HUES6 (cell line): ENCODE data around the gene PTPN7.
A peak's percentile ranks its signal among the peaks of the same experiment; 100 is the strongest.
"Not testable (repeated sequence)": the region's sequence is repeated elsewhere in the genome, so short reads cannot be mapped to it uniquely, and the experiment has no call there.

ENCODE experiments used
- H3K27ac ChIP-seq: 2 replicates; pipeline ENCODE4 v1.7.0; 2013; ENCODE audit warnings: low read depth, mild to moderate bottlenecking, low read length, inconsistent platforms
- H3K27me3 ChIP-seq: 2 replicates; pipeline ENCODE4 v1.6.1; 2013; ENCODE audit warnings: low read length; ENCODE audit not compliant: control insufficient read depth, insufficient read depth
- H3K36me3 ChIP-seq: 2 replicates; pipeline ENCODE4 v1.6.1; 2013; ENCODE audit warnings: low read length; ENCODE audit not compliant: control insufficient read depth, insufficient read depth
- H3K4me1 ChIP-seq: 2 replicates; pipeline ENCODE4 v1.6.1; 2013; ENCODE audit warnings: low read length; ENCODE audit not compliant: control insufficient read depth, insufficient read depth
- H3K4me3 ChIP-seq: 2 replicates; pipeline ENCODE4 v1.5.1; 2013; ENCODE audit warnings: low read depth, low read length
- H3K9ac ChIP-seq: one replicate; pipeline ENCODE4 v1.6.1; 2013; ENCODE audit warnings: mild to moderate bottlenecking, low read length
- H3K9me3 ChIP-seq: 2 replicates; pipeline ENCODE4 v1.6.1; 2013; ENCODE audit warnings: low read depth, low read length; ENCODE audit not compliant: control insufficient read depth, insufficient read depth

PTPN7 gene

DNA sequence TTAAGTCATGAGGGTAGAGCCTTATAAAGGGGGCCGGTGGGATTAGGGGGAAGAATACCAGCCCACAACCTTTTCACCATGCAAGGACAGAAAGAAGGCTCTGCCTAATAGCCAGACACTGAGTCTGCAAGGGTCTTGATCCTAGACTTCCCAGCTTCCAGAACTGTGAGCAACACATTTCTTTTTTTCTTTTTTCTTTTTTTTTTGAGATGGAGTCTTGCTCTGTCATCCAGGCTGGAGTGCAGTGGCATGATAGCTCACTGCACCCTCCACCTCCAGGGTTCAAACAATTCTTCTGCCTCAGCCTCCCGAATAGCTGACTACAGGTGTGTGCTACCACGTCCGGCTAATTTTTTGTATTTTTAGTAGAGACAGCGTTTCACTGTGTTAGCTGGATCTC lies 14.1 kb downstream of the PTPN7 start:
- no peak overlapping the region for H3K9ac ChIP-seq
- H3K4me3 ChIP-seq, result no peak overlapping the region
- H3K27ac ChIP-seq, result no peak overlapping the region
- no peaks in the 10 kb centered on the region; the same call in 1 of the 2 replicates for H3K36me3 ChIP-seq
- no peaks in the 10 kb centered on the region for H3K9me3 ChIP-seq
- H3K4me1 ChIP-seq, result peaks cover 14% of the 10 kb centered on the region
- peaks cover 10% of the 10 kb centered on the region for H3K27me3 ChIP-seq

- not testable (repeated sequence) for H3K9me3 ChIP-seq, H3K27me3 ChIP-seq, H3K36me3 ChIP-seq, H3K9ac ChIP-seq, H3K27ac ChIP-seq, H3K4me3 ChIP-seq
- H3K4me1 ChIP-seq, result peaks cover 14% of the 10 kb centered on the region
Measured at GRCh38 chr1:202145744-202146140, 14.7 kb downstream of the PTPN7 start.

DNA sequence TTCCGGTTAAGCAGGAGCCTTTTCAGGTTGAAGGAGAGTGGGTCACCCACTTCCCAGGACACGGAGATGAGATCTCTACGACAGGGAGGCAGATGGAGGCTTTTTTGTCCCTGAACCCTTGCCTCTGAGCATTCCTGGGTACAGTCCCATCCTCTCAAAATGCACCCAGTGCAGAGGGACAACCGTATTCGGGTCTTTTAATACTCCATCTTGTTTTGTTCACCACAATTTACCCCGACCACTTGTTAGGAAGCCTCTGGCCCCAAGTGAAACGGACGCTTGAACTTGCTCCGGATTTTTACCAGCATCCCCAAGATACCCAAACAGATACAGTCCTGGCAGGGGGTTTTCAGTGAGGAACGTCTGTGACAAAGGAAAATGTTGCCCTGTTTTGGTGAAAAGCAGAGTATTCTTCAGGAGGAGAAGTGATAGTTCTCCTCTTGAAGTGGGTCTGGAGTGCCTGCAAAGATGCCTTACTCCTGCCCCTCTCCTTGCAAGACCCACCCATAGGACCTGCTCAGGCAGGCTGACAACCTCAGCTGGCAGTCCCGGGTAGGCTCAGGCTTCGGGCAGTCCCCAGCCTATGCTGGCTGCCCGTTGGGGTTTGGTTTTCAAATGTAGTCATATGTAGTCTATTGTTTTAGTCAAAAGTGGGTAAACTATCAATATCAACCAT lies 15.2 kb downstream of the PTPN7 start:
- peaks cover 10% of the 10 kb centered on the region for H3K27me3 ChIP-seq
- H3K9me3 ChIP-seq, result no peaks in the 10 kb centered on the region
- H3K4me3 ChIP-seq, result peak overlapping the region; percentile 79
- peak overlapping the region; percentile 69; the same call in 1 of the 2 replicates for H3K27ac ChIP-seq
- H3K36me3 ChIP-seq, result no peaks in the 10 kb centered on the region; the same call in 1 of the 2 replicates
- peaks cover 14% of the 10 kb centered on the region for H3K4me1 ChIP-seq
- H3K9ac ChIP-seq, result peak overlapping the region; percentile 88

DNA sequence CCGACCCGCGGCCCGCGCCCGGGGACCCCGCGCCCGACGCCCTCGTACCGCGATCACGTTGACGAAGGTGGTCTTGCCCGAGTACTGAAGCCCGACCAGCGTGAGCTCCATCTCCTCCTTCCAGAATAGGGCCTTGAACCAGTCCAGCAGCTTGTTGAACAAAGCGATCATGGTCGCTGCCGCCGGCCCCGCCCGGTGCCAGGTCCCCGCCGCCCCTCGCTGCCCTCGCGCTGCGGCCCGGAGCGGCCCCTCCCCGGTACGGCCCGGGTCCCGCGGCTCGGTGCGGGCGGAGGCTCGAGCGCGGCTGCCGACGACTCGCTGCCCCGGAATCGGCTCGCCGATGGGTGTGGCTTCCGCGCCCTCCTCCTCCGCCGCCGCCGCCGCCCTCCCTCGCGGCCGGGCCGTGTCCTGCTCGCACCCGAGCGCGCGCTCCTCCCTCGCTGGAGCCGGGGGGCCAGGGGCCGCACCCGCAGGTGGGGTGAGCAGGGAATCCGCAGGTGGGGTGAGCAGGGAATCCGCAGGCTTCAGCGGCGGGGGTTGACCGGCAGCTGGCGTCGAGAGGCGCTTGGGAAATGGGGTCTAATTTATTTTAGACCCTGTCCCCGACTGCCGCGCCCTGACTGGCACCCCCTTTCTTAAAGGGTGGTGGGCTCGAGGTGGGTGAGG lies 15.9 kb downstream of the PTPN7 start, which contains the start of gene ARL8A:
TSS of gene ARL8A (minus strand) at position 336 of the 666 bp plus-strand sequence. CDS start at position 171, 165 bp downstream.
- Histone ChIP-seq H3K4me1 (peaks cover 14% of the 10 kb centered on the region), H3K27me3 (peaks cover 10% of the 10 kb centered on the region), H3K36me3 (no peaks in the 10 kb centered on the region; the same call in 1 of the 2 replicates), H3K9ac (peak within 1 kb of the TSS; percentile 88), H3K27ac (peak within 1 kb of the TSS; percentile 69; the same call in 1 of the 2 replicates), H3K9me3 (no peaks in the 10 kb centered on the region), H3K4me3 (peak within 1 kb of the TSS; percentile 79)

- H3K27me3 ChIP-seq, result peaks cover 10% of the 10 kb centered on the region
- peak overlapping the region; percentile 63; the same call in 1 of the 2 replicates for H3K27ac ChIP-seq
- peak overlapping the region; percentile 88 for H3K9ac ChIP-seq
- peak overlapping the region; percentile 79 for H3K4me3 ChIP-seq
- H3K4me1 ChIP-seq, result peaks cover 14% of the 10 kb centered on the region
- H3K9me3 ChIP-seq, result no peaks in the 10 kb centered on the region
- no peaks in the 10 kb centered on the region; the same call in 1 of the 2 replicates for H3K36me3 ChIP-seq
Measured at GRCh38 chr1:202143768-202144401, 16.5 kb downstream of the PTPN7 start.

GRCh38 chr1:202143011-202143767 lies 17.2 kb downstream of the PTPN7 start:
- H3K27me3 ChIP-seq, result peaks cover 10% of the 10 kb centered on the region
- peak overlapping the region; percentile 79 for H3K4me3 ChIP-seq
- peaks cover 2% of the 10 kb centered on the region; the same call in 1 of the 2 replicates for H3K36me3 ChIP-seq
- peak overlapping the region; percentile 63; the same call in 1 of the 2 replicates for H3K27ac ChIP-seq
- no peaks in the 10 kb centered on the region for H3K9me3 ChIP-seq
- H3K9ac ChIP-seq, result peak overlapping the region; percentile 88
- H3K4me1 ChIP-seq, result peaks cover 20% of the 10 kb centered on the region

GRCh38 chr1:202141468-202141867 lies 18.9 kb downstream of the PTPN7 start:
- H3K27me3 ChIP-seq, H3K36me3 ChIP-seq, H3K9me3 ChIP-seq, H3K27ac ChIP-seq, H3K4me3 ChIP-seq, H3K9ac ChIP-seq: not testable (repeated sequence)
- H3K4me1 ChIP-seq, result peaks cover 21% of the 10 kb centered on the region

DNA sequence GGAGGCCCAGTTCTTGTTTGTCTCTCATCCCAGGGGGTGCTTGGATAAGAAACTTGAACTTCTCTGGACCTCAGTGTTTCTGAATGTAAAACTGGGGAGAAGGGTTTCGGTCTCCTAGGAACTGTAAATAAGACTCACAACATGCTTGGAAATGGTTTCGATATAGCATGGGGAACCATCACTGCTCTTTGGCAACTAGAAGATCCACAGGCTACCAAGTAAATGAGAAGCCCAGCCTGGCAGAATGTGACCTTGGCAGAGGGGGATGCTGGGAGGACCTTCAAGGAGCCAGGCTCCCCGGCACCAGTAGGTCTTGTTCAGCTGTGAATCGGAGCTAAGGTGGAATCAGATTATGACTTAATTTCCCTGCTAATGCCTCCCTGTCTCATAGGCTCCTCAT lies 19.6 kb downstream of the PTPN7 start:
- H3K4me3 ChIP-seq, result no peak overlapping the region
- H3K27me3 ChIP-seq, result peaks cover 10% of the 10 kb centered on the region
- H3K27ac ChIP-seq, result no peak overlapping the region
- peaks cover 21% of the 10 kb centered on the region for H3K4me1 ChIP-seq
- no peak overlapping the region for H3K9ac ChIP-seq
- peaks cover 11% of the 10 kb centered on the region; the same call in 1 of the 2 replicates for H3K36me3 ChIP-seq
- no peaks in the 10 kb centered on the region for H3K9me3 ChIP-seq

DNA sequence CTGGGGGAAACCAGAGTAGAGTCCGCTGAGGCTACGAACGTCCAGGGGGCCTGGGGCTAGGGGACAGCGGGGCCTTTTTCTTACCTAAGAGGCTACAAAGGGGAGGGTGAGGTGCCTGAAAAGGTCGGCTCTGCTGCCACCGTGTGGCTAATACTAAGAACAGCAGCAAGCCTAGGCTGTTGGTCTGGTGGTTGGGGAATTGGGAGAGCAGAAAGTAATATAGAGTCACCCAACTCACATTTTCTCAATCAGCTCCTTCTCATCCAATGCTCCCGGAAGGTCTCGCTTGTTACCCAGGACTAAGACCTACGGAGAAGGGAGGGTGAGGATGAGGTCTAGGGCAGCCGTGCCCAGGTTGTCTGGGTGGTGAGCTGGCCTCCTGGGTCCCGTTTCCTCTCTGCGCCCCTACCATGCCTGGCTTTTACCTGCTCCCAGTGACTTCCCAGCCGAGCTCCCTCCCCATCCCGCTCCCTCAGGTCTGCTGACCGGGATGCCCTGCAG lies 25.1 kb downstream of the PTPN7 start:
- H3K27ac ChIP-seq, result no peak overlapping the region

GRCh38 chr1:202134645-202135172 lies 25.7 kb downstream of the PTPN7 start:
- Histone ChIP-seq H3K36me3 (peaks cover 43% of the 10 kb centered on the region), H3K9ac (no peak overlapping the region), H3K9me3 (no peaks in the 10 kb centered on the region), H3K4me1 (peaks cover 19% of the 10 kb centered on the region; the same call in 1 of the 2 replicates), H3K27ac (no peak overlapping the region), H3K4me3 (no peak overlapping the region), H3K27me3 (no peaks in the 10 kb centered on the region)

More for the DNA sequence above, 25.1 kb downstream of the PTPN7 start:
- no peaks in the 10 kb centered on the region for H3K9me3 ChIP-seq
- H3K9ac ChIP-seq, result no peak overlapping the region
- no peak overlapping the region for H3K4me3 ChIP-seq
- no peaks in the 10 kb centered on the region for H3K27me3 ChIP-seq
- peaks cover 43% of the 10 kb centered on the region for H3K36me3 ChIP-seq
- peaks cover 19% of the 10 kb centered on the region; the same call in 1 of the 2 replicates for H3K4me1 ChIP-seq
